IPS-18c (cell line): ENCODE data around the gene MACROH2A2.
"Not testable (repeated sequence)": the region's sequence is repeated elsewhere in the genome, so short reads cannot be mapped to it uniquely, and the experiment has no call there.

Experiments
- H3K4me3 ChIP-seq: 2 replicates; pipeline ENCODE4 v1.7.0; 2013; ENCODE audit warnings: low read depth, mild to moderate bottlenecking, low read length, moderate library complexity; ENCODE audit not compliant: insufficient read depth
- H3K9me3 ChIP-seq: one replicate; pipeline ENCODE4 v1.6.1; 2013; ENCODE audit warnings: mild to moderate bottlenecking, low read length, moderate library complexity; ENCODE audit not compliant: control insufficient read depth, insufficient read depth

The MACROH2A2 gene

GRCh38 chr10:70060389-70060788, 7.7 kb downstream of the MACROH2A2 start:
- Histone ChIP-seq H3K4me3 (no peak overlapping the region), H3K9me3 (no peaks in the 10 kb centered on the region)

DNA sequence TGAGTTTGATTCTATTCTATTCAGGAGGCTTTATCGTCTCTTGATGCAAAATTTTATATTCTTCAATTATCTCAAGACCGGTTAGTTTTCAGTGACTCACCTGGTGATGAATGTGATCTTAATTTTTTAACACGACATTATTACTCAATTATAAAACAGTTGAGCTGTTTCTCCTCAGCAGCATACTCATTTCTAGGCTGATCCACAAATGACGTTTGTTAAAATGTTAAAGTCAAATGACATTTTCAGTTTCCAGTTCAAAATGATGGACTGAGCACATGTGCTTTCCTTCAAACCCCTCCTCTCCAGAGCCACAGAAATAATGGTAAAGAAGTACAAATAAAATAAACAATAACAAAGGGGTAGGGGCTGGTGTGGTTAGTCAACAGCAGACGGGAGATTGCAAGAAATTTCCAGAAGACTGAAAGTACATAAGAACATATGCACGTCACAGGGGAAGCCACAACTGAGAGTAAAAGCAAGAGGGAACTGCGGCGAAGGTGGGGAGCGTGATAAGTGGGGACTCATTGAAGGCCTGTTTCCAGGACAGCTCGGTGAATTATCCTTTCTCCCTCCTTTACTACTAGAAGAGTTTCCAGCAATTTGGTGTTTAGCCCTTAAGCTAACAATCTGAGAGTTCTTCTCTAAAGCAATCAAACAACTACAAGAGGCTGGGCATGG, 10.9 kb downstream of the MACROH2A2 start:
- H3K9me3 ChIP-seq = no peaks in the 10 kb centered on the region
- no peak overlapping the region for H3K4me3 ChIP-seq

DNA sequence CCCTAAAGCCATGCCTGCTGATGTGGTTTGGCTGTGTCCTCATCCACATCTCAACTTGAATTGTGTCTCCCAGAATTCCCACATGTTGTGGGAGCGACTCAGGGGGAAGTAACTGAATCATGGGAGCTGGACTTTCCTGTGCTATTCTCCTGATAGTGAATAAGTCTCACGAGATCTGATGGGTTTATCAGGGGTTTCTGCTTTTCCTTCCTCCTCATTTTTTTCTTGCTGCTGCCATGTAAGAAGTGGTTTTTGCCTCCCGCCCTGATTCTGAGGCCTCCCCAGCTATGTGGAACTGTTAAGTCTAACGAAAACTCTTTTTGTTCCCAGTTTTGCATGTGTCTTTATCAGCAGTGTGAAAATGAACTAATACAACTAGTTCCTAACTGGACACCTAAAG, 11.8 kb downstream of the MACROH2A2 start:
- Histone ChIP-seq H3K9me3 (no peaks in the 10 kb centered on the region), H3K4me3 (no peak overlapping the region)

DNA sequence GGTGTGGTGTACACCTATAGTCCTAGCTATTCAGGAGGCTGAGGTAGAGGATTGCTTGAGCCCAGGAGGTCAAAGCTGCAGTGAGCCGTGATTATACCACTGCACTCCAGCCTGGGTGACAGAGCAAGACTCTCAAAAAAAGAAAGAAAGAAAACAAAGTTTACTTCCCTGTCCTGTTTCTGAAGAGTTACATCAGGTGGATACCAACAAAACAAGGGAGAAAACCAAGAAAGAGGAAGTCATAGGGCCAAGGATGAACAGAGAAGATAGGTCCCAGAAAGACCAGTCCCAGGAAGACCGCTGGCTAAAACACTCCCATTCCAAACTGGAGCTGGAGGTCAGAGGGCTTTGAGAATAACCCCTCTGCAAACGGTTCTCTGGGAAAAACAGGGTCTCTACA, 13.5 kb downstream of the MACROH2A2 start:
- Histone ChIP-seq H3K4me3 (no peak overlapping the region), H3K9me3 (no peaks in the 10 kb centered on the region)

- no peak overlapping the region for H3K4me3 ChIP-seq
- H3K9me3 ChIP-seq = no peaks in the 10 kb centered on the region
These were observed 14.9 kb downstream of the MACROH2A2 start for GRCh38 chr10:70067586-70067985.

DNA sequence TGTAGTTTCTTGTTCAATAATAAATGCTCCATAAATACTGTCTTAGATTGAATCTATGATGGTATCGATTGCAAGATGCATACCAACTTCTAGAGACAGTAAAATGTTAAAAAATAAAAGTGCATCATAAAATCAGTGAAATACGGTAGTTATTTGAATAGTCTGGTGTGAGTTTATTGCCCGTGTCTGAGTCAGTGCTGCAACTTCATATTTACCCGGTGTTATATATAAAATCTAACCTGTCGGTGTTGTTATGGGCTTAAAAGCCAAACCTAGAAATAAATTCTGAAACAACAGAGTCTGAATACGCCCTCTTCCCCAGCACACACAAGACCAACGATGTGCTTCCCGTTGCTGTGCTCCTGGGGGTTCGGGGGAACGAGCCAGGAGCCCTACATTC, 16.3 kb downstream of the MACROH2A2 start:
- Histone ChIP-seq H3K9me3 (no peaks in the 10 kb centered on the region), H3K4me3 (no peak overlapping the region)

DNA sequence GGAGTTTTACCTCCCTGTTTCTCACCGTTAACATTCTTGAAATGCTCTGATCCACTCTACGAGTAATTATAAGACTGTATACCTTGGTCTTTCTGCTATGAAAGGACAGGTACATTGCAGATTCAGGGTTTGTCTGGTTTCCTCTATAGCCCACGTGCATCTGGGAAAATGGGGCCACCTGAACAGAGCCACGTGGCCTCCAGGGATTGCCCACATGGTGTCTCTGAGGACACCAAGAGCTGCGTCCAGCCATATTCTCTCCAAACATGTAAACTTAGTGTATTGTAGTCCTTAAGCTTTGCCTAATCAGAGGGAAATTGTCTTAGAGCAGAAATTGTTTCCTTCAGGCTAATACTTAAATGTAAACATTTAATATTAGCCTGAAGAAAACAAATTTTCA, 16.7 kb downstream of the MACROH2A2 start:
- Histone ChIP-seq H3K4me3 (no peak overlapping the region), H3K9me3 (no peaks in the 10 kb centered on the region)

DNA sequence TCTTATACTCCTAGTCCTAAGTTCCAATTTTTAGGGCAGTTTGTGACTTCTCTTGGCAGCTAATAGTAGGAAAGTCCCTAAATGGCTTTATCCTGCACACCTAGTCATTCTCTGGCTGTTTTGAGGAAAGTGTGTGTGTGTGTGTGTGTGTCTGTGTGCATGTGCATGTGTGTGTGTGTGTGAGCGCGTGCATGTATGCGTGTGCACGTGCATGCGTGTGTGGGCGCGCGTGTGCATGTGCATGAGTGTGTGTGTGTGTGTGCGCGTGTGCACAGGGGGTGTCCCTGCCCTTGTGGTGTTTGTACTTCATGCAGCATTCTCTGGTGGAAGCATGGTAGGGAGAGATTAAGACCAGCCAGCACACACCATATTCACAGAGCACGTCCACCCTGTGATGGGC, 18.2 kb downstream of the MACROH2A2 start:
- Histone ChIP-seq H3K9me3 (no peaks in the 10 kb centered on the region), H3K4me3 (no peak overlapping the region)

GRCh38 chr10:70074165-70074564, 21.5 kb downstream of the MACROH2A2 start:
- Histone ChIP-seq H3K9me3 (no peaks in the 10 kb centered on the region), H3K4me3 (no peak overlapping the region)

DNA sequence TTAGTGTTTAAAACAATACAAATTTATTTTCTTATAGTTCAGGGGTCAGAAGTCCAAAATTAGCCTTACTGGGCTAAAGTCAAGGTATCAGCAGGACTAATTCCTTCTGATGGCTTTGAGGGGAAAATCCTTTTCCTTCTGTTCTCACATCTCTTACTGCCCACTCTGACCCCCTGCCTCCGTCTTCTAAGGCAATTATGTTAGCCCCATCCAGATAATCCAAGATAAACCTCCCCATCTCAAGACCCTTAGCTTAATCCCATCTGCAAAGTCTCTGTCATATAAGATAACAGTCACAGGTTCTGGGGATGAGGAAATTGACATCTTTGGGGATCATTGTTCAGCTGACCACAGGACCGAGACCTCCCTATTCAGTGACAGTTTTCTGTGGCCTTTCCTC, 22.3 kb downstream of the MACROH2A2 start:
- no peak overlapping the region for H3K4me3 ChIP-seq
- H3K9me3 ChIP-seq = no peaks in the 10 kb centered on the region

GRCh38 chr10:70078329-70078728, 25.7 kb downstream of the MACROH2A2 start:
- Histone ChIP-seq H3K4me3 (no peak overlapping the region), H3K9me3 (no peaks in the 10 kb centered on the region)

GRCh38 chr10:70078937-70079336, 26.3 kb downstream of the MACROH2A2 start:
- no peaks in the 10 kb centered on the region for H3K9me3 ChIP-seq
- no peak overlapping the region for H3K4me3 ChIP-seq

- not testable (repeated sequence) for H3K4me3 ChIP-seq, H3K9me3 ChIP-seq
These were observed 28.1 kb downstream of the MACROH2A2 start for GRCh38 chr10:70080789-70081188.

DNA sequence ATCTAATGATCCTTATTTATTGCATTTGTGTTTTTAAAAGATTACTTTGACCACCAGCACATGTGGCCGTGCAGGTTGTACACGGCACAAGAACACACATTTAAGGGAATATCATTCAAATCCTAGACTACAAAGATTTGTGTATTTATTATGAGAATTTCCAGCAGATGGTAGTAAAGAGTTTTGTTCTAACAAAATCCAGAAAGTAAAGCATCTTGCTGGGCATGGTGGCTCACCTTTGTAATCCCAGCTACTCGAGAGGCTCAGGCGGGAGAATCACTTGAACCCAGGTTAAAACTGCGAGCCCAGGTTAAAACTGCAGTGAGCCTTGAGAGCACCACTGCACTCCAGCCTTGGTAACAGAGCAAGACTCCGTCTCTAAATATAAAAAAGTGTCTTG, 31.5 kb downstream of the MACROH2A2 start:
- H3K9me3 ChIP-seq = no peaks in the 10 kb centered on the region
- no peak overlapping the region for H3K4me3 ChIP-seq

DNA sequence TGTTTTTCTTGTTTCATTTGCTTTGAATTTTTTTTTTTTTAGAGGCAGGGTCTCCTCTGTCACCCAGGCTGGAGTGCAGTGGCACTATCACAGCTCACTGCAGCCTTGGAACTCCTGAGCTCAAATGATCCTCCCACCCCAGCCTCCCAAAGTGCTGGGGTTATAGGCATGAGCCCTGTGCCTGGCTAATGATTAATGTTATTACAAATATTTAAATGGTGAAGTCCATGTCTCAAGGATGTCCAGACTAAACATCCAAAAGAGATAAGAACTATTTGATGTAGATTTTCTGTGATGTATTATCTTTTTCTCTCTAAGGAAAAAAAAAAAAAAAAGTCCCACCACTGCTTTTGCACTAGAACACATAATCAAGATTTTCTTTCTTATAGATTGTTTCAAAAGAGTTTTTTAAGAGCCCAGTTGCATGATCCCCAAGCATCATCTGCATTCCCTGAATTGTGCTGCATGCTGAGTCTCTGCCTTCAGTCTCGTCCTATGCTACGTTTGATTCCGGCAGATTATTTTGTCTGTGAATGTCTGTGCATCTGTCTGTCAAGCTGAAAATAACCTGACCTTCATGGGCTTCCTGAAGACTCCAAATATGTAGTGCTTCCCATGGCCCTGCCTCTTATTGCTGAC, 33.4 kb downstream of the MACROH2A2 start:
- H3K4me3 ChIP-seq = no peak overlapping the region
- H3K9me3 ChIP-seq = no peaks in the 10 kb centered on the region

GRCh38 chr10:70087616-70088307, 35.1 kb downstream of the MACROH2A2 start:
- Histone ChIP-seq H3K9me3 (no peaks in the 10 kb centered on the region), H3K4me3 (no peak overlapping the region)

DNA sequence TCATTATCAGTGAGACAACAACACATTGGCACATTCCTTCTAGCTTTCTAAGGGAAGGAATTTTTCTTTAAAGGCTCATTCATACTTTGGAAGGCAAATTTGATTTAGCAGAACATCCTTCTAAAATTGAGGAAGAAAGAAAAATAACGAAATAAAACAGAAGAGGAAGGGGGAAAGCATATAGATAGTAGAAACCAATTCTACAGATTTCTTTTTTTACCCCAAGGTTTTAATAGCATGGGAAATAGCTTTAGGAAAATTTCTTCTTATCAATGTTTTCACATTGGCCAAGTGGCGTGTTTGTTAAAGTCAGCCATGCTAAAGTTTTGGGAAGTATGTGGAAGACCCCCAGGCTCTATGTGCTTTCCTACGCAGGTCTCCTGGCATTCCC, 35.7 kb downstream of the MACROH2A2 start:
- Histone ChIP-seq H3K9me3 (no peaks in the 10 kb centered on the region), H3K4me3 (no peak overlapping the region)

DNA sequence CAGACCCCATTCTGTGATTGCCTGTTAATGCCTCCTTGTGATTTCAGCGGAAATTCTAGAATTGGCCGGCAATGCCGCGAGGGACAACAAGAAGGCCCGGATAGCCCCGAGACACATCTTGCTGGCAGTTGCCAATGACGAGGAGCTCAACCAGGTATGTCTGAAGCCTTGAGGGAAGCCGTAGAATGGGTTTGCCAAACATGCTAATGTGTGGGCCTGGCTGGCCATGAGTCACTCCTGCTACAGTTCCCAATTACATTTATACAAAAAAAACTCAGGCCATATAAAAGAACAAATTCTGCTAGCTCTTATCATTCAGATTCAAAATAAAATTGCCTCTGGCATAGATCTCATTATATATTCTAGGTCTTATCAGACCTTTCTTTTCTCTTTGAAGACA, 37.4 kb downstream of the MACROH2A2 start:
- no peaks in the 10 kb centered on the region for H3K9me3 ChIP-seq
- no peak overlapping the region for H3K4me3 ChIP-seq
